A673 (cell line): ENCODE results near the gene TP53BP2.

ENCODE experiments used
- CTCF ChIP-seq: fragments of 300-800, 200-600 bp; sonication (generic); conservative IDR thresholded peaks from 2 replicates; pipeline ENCODE4 v1.5.1; 2017; ENCODE audit warnings: low read depth, mild to moderate bottlenecking, antibody characterized with exemption, low read length, moderate library complexity, mixed read lengths
- EZH2 ChIP-seq: fragments of 200-600 bp; sonication (generic); IDR thresholded peaks from 2 replicates; pipeline ENCODE4 v1.6.1; 2017; ENCODE audit warnings: borderline replicate concordance, low read depth, mild to moderate bottlenecking, mixed read lengths, antibody characterized with exemption, low read length; ENCODE audit not compliant: poor library complexity, severe bottlenecking

- TF ChIP-seq CTCF (no peak), EZH2 (no peak)
Measured at GRCh38 chr1:223820515-223820858, 25.3 kb downstream of the TP53BP2 start.
